H1 (cell line): ENCODE measurements around the gene BTN1A1.

Experiments used
- ASH2L ChIP-seq: fragments of 200-600, 300-600 bp; sonication (generic); IDR thresholded peaks from one replicate; pipeline ENCODE4 v1.7.1; 2017; ENCODE audit warnings: low read length
- CREB1 ChIP-seq: IDR thresholded peaks from 2 replicates; pipeline ENCODE4 v1.6.1; 2012; ENCODE audit warnings: inconsistent platforms
- NANOG ChIP-seq: IDR thresholded peaks from 2 replicates; pipeline ENCODE4 v1.6.1; 2011; ENCODE audit warnings: low read length, low read depth, mild to moderate bottlenecking, inconsistent platforms; ENCODE audit not compliant: insufficient read depth, poor library complexity, severe bottlenecking
- SAP30 ChIP-seq: fragments of 300-600 bp; sonication (generic); IDR thresholded peaks from 2 replicates; pipeline ENCODE4 v1.7.1; 2012; ENCODE audit warnings: low read length, moderate library complexity, mild to moderate bottlenecking, inconsistent platforms; ENCODE audit not compliant: insufficient read depth, insufficient replicate concordance
- SP1 ChIP-seq: IDR thresholded peaks from 2 replicates; pipeline ENCODE4 v1.6.1; 2011; ENCODE audit warnings: low read depth, low read length
- YY1 ChIP-seq: IDR thresholded peaks from 2 replicates; pipeline ENCODE4 v1.6.1; 2011; ENCODE audit warnings: low read depth, mild to moderate bottlenecking, low read length
- TF ChIP-seq, protein P1 (sequence below), 3 experiments: IDR thresholded peaks; 1 replicate in 2 of 3; 2 replicates in 1 of 3; pipeline versions ENCODE4 v1.5.1 to v1.6.1; 2011; ENCODE audit warnings: low read length in 3 of 3, mild to moderate bottlenecking in 3 of 3, inconsistent platforms in 2 of 3, low read depth in 1 of 3, moderate library complexity in 1 of 3; ENCODE audit not compliant: insufficient read depth in 1 of 3; ENCODE audit errors: control extremely low read depth in 1 of 3

DNA sequence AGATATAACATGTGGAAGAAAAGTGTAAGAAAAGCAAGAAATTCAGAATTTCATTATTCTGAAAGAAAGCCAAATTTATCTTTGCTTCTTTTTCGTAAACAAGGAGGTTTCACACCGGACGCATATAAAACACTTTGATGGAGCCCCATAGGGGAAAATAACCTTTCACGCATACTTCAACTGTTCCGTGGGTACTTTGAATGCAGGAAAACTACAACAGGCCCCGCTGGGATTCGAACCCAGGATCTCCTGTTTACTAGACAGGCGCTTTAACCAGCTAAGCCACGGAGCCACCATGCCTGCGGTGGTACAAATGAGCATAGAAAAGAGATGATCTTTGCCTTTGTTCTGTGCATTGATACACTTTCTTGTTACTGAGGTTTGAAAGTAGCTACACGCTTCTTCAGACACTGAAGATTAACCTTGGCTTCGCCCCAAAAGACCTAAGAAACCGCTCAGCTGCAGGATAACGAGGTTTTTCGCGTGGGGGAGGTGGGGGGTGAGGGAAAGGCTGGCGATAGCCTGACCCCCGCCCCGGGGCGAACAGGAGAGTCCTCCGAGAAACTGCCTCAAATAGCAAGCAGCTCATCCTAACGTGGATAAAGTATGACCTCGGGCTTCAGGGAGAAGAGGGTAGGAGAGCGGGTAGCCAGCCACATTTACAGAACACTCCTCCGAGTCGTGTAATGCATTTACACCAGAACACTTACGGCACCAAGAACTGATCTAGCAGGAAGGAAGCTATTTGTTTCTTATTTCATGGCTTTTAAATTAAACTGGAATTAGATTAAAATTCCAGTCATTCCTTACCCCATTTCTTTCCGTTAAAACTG, 32.8 kb downstream of the BTN1A1 start:
- TF ChIP-seq CREB1 (no peak), YY1 (no peak), NANOG (no peak), ASH2L (peak; percentile 100), SAP30 (no peak), SP1 (0 out of 2 replicates have a peak, but pooled peaks have one; percentile 59)
- TF ChIP-seq, protein P1, sequence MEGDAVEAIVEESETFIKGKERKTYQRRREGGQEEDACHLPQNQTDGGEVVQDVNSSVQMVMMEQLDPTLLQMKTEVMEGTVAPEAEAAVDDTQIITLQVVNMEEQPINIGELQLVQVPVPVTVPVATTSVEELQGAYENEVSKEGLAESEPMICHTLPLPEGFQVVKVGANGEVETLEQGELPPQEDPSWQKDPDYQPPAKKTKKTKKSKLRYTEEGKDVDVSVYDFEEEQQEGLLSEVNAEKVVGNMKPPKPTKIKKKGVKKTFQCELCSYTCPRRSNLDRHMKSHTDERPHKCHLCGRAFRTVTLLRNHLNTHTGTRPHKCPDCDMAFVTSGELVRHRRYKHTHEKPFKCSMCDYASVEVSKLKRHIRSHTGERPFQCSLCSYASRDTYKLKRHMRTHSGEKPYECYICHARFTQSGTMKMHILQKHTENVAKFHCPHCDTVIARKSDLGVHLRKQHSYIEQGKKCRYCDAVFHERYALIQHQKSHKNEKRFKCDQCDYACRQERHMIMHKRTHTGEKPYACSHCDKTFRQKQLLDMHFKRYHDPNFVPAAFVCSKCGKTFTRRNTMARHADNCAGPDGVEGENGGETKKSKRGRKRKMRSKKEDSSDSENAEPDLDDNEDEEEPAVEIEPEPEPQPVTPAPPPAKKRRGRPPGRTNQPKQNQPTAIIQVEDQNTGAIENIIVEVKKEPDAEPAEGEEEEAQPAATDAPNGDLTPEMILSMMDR (IDR thresholded peaks at IDR 0.05; ENCODE audit: control extremely low read depth in 1 of 3, insufficient read depth in 1 of 3, low read depth in 1 of 3, low read length in 3 of 3) = no peak
